Measurements from ENCODE around the gene CAMTA1. TPM values are rescaled to one million over a fixed set of nuclear protein-coding genes. Genes with fewer than 3 reads are reported as not detected.

The CAMTA1 gene
- total RNA-seq, 1 experiment from 2014 or later = 69.5 TPM

GRCh38 chr1:6944434-6944833 is 159.2 kb downstream of the CAMTA1 start:
- TF ChIP-seq CBX3 (IDR thresholded peaks at IDR 0.05; ENCODE audit: low read depth) (no peak), RAD21 (IDR thresholded peaks at IDR 0.05; ENCODE audit: low read depth) (no peak), MAX (IDR thresholded peaks at IDR 0.05) (no peak), EZH2phosphoT487 (IDR thresholded peaks at IDR 0.05; ENCODE audit: borderline replicate concordance) (no peak), SIN3A (IDR thresholded peaks at IDR 0.05; ENCODE audit: low read depth) (no peak), YY1 (IDR thresholded peaks at IDR 0.05; ENCODE audit: extremely low read depth, insufficient replicate concordance, low read depth, low read length) (no peak), ATF3 (IDR thresholded peaks at IDR 0.05) (no peak)
- no peak overlapping the region for H3K4me3 ChIP-seq (replicated peaks in 1 of 2; ENCODE audit: low read depth in 1 of 2, low read length in 2 of 2)
- no peaks in the 10 kb centered on the region for H3K9me2 ChIP-seq (ENCODE audit: insufficient read depth)
- intact Hi-C loops (cut with micrococcal nuclease) = no loop called here
- H2AFZ ChIP-seq (ENCODE audit: low read depth, low read length, poor library complexity, severe bottlenecking) = no peak overlapping the region
- no peaks in the 10 kb centered on the region for H4K20me1 ChIP-seq (ENCODE audit: insufficient read depth)
- ATAC-seq (no peak), DNase-seq (ENCODE audit: low read depth, low spot score) (no peak)
- BruUV-seq (replicated peaks) = no TSS peak
- ChIA-PET RAD21 (ENCODE audit: low non-redundant PET in 1 of 2, low total read pairs in 2 of 2, uncharacterized antibody in 2 of 2, unreplicated experiment in 2 of 2) (no interaction called here), POLR2A (no interaction called here), CTCF (no interaction called here)
- no peak overlapping the region for H3K27ac ChIP-seq (ENCODE audit: low read depth, low read length)
- H3K4me1 ChIP-seq (ENCODE audit: control insufficient read depth in 1 of 2, insufficient read depth in 2 of 2, low read length in 2 of 2) = no peaks in the 10 kb centered on the region
- no peaks in the 10 kb centered on the region for H3K27me3 ChIP-seq (ENCODE audit: insufficient read depth, low read length)
- no peaks in the 10 kb centered on the region for H3K36me3 ChIP-seq (ENCODE audit: control insufficient read depth in 1 of 2, insufficient read depth in 2 of 2, low read length in 2 of 2)
- H3K9ac ChIP-seq (ENCODE audit: low read length) = no peak overlapping the region
- H3K9me3 ChIP-seq (ENCODE audit: control insufficient read depth in 1 of 2, insufficient read depth in 1 of 2, low read depth in 1 of 2, low read length in 2 of 2) = no peaks in the 10 kb centered on the region
- no peaks in the 10 kb centered on the region for H3K79me2 ChIP-seq (ENCODE audit: insufficient read depth, low read length)
- no peak overlapping the region for H3K4me2 ChIP-seq (ENCODE audit: low read length)

GRCh38 chr1:6947952-6948351 is 162.7 kb downstream of the CAMTA1 start:
- RAD21 ChIA-PET (ENCODE audit: low non-redundant PET in 1 of 2, low total read pairs in 2 of 2, uncharacterized antibody in 2 of 2, unreplicated experiment in 2 of 2) = no interaction called here
- H3K4me1 ChIP-seq (ENCODE audit: control insufficient read depth in 1 of 2, insufficient read depth in 2 of 2, low read length in 2 of 2) = no peaks in the 10 kb centered on the region
- intact Hi-C loops (cut with micrococcal nuclease) = no loop called here

More at GRCh38 chr1:6947952-6948351, 162.7 kb downstream of the CAMTA1 start:
- TF ChIP-seq EZH2 (IDR thresholded peaks at IDR 0.05) (no peak), REST (IDR thresholded peaks at IDR 0.05; ENCODE audit: low read depth) (no peak), ATF3 (IDR thresholded peaks at IDR 0.05) (no peak), YY1 (IDR thresholded peaks at IDR 0.05; ENCODE audit: extremely low read depth, insufficient replicate concordance, low read depth, low read length) (no peak), EGR1 (IDR thresholded peaks at IDR 0.05; ENCODE audit: low read depth) (no peak), MAX (IDR thresholded peaks at IDR 0.05) (no peak), POLR2A (IDR thresholded peaks at IDR 0.05; ENCODE audit: borderline replicate concordance, extremely low read depth, insufficient read depth, insufficient read length) (no peak), POLR2AphosphoS5 (IDR thresholded peaks at IDR 0.05; ENCODE audit: low read depth, low read length) (no peak), ELF1 (IDR thresholded peaks at IDR 0.05; ENCODE audit: borderline replicate concordance, low read depth) (no peak), FOSL1 (IDR thresholded peaks at IDR 0.05; ENCODE audit: low read depth) (no peak), SRF (IDR thresholded peaks at IDR 0.05; ENCODE audit: low read depth) (no peak), SIN3A (IDR thresholded peaks at IDR 0.05; ENCODE audit: low read depth) (no peak)
- ATAC-seq (no peak), DNase-seq (ENCODE audit: low read depth, low spot score) (no peak)
- no TSS peak for BruUV-seq (replicated peaks)
- H2AFZ ChIP-seq (ENCODE audit: low read depth, low read length, poor library complexity, severe bottlenecking) = no peak overlapping the region
- no peak overlapping the region for H3K9ac ChIP-seq (ENCODE audit: low read length)
- no peaks in the 10 kb centered on the region for H3K9me2 ChIP-seq (ENCODE audit: insufficient read depth)
- H3K79me2 ChIP-seq (ENCODE audit: insufficient read depth, low read length) = no peaks in the 10 kb centered on the region
- H3K27ac ChIP-seq (ENCODE audit: low read depth, low read length) = no peak overlapping the region
- H3K27me3 ChIP-seq (ENCODE audit: insufficient read depth, low read length) = no peaks in the 10 kb centered on the region
- H3K4me3 ChIP-seq (replicated peaks in 1 of 2; ENCODE audit: low read depth in 1 of 2, low read length in 2 of 2) = no peak overlapping the region
- H4K20me1 ChIP-seq (ENCODE audit: insufficient read depth) = no peaks in the 10 kb centered on the region
- CTCF ChIA-PET = no interaction called here
- H3K4me2 ChIP-seq (ENCODE audit: low read length) = no peak overlapping the region
- H3K9me3 ChIP-seq (ENCODE audit: control insufficient read depth in 1 of 2, insufficient read depth in 1 of 2, low read depth in 1 of 2, low read length in 2 of 2) = no peaks in the 10 kb centered on the region
- POLR2A ChIA-PET = interaction anchor here (0.9 kb wide), 1 partner anchor 12 kb away, joined by 3 read pairs; no protein-coding TSS in a partner anchor
- no peaks in the 10 kb centered on the region for H3K36me3 ChIP-seq (ENCODE audit: control insufficient read depth in 1 of 2, insufficient read depth in 2 of 2, low read length in 2 of 2)

Data from HCT116 (cell line).